GM12892 (cell line): ENCODE measurements around the gene RNF213.
A peak's percentile ranks its signal among the peaks of the same experiment; 100 is the strongest.

Experiments
- DNase-seq: peaks from one replicate; pipeline ENCODE4 v3.0.0; 2011; ENCODE audit not compliant: insufficient read length
- FAIRE-seq: peaks from 2 replicates; lab custom pipeline; 2011; peaks lifted over from hg19 to GRCh38; lab: Jason Lieb, UNC
- POLR2A ChIP-seq: IDR thresholded peaks from 2 replicates; pipeline ENCODE4 v1.6.1; 2011; ENCODE audit warnings: low read depth, low read length, control low read depth
- POLR2AphosphoS5 ChIP-seq: IDR thresholded peaks from 2 replicates; pipeline ENCODE4 v1.6.1; 2011; ENCODE audit warnings: low read depth, low read length, control low read depth
- TAF1 ChIP-seq: IDR thresholded peaks from 2 replicates; pipeline ENCODE4 v1.6.1; 2011; ENCODE audit warnings: low read depth, mild to moderate bottlenecking, control low read depth, low read length, borderline replicate concordance

Gene RNF213

DNA sequence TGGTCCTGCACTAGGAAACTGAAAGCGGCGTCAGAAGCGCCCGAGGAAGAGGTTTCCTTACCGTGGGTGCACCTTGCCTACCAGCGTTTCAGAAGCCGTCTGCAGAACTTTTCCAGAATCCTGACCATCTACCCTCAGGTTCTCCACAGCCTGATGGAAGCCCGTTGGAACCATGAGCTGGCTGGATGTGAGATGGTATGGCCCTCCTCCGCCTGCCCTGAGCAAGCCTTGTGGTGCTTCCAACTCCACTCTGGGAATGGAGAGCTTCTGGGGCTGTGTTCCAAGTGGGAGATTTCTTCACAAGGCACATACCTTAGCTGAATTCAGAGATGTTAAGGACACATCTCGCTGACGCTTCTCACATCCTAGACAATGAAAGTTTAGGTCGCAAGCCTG is 102.5 kb downstream of the RNF213 start:
- no peak for DNase-seq
- FAIRE-seq: no peak
- no peak for TF ChIP-seq TAF1
- TF ChIP-seq POLR2AphosphoS5: no peak
- no peak for TF ChIP-seq POLR2A

DNA sequence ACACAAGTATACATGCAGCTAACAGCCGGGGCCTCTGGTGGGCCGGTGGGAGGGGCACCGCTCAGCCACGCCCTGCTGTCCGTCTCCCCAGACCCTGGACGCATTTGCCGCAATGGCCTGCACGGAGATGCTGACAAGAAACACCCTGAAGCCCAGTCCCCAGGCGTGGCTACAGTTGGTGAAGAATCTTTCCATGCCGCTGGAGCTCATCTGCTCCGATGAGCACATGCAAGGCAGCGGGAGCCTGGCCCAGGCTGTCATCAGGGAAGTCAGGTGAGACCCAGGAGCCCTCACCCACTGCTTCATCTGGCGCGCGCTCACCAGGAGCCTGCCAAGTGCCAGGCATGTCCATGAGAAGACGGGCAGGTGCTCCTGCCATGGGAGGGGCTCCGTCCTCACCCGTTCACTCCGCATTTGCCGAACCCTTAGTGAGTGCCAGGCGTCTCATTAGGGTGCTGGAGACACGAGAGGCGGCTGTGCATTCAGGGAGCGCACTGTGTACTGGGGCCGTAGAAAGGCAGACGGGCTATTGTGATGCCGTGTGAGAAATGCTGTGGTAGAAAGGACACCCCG is 103.0 kb downstream of the RNF213 start:
- FAIRE-seq (no peak), DNase-seq (no peak)
- TF ChIP-seq POLR2A (no peak), POLR2AphosphoS5 (0 out of 2 replicates have a peak, but pooled peaks have one; percentile 33), TAF1 (no peak)

DNA sequence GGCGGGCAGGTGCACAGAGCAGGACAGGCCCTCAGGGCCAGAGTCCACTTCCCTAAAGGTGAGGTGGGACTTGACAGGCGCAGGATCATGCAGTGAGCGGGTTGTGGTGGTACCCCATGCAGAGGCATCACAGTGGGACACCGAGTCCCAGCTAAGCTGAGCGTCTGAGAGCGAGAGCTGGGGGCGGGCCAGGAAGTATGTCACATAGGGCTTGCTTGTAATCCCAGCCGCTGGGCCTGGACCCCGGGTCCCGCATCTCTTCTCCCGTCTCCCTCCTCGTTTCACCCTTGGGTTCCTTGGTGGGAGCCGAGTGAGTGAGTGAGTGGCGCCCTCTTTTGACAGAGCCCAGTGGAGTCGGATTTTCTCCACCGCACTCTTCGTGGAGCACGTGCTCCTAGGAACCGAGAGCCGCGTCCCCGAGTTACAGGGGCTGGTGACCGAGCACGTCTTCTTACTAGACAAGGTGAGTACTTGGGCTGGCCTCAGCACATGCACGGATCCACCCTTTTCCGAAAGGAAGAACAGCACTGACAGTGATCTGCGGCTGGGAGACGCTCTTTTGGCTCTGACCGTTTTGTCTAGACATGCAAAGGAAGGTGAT is 103.5 kb downstream of the RNF213 start:
- FAIRE-seq: no peak
- DNase-seq: no peak
- TF ChIP-seq TAF1 (no peak), POLR2AphosphoS5 (no peak; the same call in 1 of the 2 replicates)

DNA sequence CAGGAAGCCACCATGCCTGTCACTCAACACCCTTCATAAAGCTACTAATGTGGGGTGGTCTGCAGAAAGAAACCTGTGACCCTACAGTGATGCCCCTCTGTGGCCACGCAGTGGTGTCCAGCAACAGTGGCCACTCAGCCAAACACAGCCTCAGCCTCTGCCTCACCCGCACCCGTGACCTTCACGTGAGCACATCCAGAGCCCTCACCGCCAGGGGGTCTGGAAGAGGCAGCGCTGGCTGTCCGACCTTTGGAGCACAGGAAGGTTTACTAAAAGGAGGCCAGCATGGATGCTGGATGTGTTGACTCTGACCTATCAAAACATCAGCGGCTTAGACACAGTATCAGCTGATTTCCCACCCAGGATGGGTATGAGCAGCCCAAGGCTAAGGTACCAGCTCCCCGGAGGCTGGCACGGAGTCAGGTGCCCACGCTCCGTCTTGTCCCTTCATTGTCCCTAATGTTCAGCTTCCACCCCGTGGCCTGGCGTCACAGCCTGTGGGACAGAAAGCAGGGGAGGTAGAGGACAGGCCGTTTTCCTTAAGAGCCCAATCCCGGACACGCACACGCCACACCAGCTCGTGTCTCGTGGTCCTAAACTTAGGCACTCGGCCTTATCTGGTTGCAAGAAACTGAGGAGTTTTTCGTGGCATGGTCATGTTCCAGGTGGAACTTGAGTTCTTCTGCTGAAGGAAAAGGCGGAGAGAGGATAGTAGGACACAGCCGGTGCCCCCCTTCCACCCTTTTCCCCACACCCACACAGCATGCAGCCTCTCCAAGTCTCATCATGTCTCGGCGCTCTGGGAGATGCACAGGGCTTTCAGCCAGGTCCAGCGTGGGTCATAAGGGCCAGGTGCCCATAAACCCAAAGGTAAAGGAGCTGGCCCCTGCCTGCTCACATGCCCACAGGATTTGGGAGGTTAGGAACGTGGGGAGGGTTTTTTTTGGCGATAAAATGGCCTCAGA is 104.6 kb downstream of the RNF213 start:
- DNase-seq: no peak
- no peak for FAIRE-seq
- no peak for TF ChIP-seq TAF1
- TF ChIP-seq POLR2A: no peak
- no peak for TF ChIP-seq POLR2AphosphoS5

DNA sequence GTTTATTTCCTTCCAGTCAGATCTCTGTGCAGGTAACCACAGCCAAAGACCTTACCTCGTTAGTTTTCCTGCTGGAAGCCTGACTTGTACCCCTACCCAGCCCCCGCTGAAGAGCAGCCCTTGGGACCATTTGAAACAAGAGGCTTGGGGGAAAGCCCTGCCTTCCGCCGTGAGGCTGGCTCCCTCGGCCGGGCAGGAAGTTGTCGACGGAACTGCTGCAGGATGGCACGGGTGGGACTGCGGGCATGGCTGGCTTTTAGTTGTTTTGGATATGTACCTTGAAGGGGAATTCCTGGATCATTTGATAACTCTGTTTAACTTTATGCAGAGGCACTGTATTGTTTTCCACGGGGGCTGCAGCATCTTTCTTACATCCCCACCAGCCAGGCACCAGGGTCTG is 105.3 kb downstream of the RNF213 start:
- FAIRE-seq (no peak), DNase-seq (no peak)
- TF ChIP-seq TAF1: no peak
- TF ChIP-seq POLR2A: no peak
- TF ChIP-seq POLR2AphosphoS5: no peak

DNA sequence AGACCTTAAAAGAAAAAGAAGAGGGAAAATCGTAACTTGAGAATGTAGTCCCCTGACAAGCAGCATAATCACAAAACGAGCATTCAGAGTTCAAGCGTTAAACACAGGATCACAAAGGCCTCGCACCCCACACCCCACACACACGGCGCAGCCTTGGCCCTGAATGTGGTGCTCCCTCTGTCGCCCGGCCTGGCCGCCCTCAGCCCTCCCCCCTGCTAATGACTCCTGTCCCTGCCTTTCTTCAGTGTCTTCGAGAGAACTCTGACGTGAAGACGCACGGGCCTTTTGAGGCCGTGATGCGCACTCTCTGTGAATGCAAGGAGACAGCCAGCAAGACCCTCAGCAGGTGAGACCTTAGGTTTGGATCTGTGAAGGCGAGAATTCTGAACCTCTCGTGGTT is 106.9 kb downstream of the RNF213 start:
- DNase-seq (no peak), FAIRE-seq (no peak)
- no peak for TF ChIP-seq POLR2A

DNA sequence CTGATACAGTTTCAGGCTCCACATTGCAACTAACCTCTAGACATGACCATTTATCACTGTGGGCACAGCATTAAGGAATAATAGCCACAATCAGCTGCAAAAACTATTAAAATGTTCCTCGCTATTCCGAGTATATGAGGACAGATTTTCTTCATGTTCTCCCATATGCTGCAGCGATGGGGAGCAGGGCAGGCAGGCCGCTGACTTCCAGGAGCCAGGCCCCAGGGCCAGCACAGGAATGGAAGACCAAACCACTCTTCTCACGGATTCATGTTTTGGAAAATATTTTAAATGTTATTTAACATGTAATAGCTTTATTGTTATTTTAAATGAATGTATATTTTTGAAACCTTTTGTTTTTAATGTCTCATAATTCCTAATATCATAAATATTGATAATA is 110.5 kb downstream of the RNF213 start:
- no peak for FAIRE-seq
- TF ChIP-seq TAF1: no peak
- TF ChIP-seq POLR2AphosphoS5: no peak
- no peak for TF ChIP-seq POLR2A
- DNase-seq: no peak

DNA sequence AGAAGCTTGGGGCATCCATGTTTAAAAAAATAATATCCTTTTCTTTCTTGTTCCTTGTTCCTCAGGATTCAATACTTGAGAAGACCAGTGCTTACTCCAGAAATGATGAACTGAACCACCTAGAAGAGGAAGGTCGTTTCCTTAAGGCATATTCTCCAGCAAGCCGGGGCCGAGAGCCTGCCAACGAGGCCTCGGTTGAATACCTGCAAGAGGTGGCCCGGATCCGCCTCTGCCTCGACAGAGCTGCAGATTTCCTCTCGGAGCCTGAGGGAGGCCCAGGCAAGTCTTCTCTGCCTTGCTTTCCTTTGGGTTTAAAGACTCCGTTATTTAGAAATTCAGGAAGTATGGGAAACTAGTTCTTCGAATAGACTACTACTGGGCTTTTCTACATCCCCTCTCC is 111.8 kb downstream of the RNF213 start:
- DNase-seq: no peak
- no peak for FAIRE-seq
- no peak for TF ChIP-seq POLR2AphosphoS5
- TF ChIP-seq POLR2A: no peak
- no peak for TF ChIP-seq TAF1

DNA sequence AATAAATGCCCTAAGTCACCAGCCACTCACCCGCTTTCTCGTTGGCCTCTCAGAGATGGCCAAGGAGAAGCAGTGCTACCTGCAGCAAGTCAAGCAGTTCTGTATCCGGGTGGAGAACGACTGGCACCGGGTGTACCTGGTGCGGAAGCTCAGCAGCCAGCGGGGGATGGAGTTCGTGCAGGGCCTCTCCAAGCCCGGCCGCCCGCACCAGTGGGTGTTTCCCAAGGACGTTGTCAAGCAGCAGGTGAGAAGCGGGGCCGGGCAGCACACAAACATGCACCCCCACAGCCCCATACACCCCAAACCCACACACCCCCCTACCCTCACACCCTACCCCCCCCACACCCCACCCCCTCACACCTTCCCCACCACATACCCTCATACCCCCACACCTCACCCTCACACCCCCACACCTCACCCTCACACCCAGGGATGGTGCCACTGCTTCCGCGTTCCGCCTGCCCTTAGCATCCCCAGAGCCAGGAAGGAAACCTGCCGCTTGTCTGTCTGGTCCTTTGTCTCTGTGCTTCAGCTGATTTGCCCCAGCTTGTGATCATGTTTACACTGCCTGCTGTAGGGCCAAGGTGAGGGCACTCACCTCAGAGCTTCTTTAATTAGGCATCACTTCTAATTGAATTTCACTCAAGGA is 112.4 kb downstream of the RNF213 start:
- FAIRE-seq: no peak

DNA sequence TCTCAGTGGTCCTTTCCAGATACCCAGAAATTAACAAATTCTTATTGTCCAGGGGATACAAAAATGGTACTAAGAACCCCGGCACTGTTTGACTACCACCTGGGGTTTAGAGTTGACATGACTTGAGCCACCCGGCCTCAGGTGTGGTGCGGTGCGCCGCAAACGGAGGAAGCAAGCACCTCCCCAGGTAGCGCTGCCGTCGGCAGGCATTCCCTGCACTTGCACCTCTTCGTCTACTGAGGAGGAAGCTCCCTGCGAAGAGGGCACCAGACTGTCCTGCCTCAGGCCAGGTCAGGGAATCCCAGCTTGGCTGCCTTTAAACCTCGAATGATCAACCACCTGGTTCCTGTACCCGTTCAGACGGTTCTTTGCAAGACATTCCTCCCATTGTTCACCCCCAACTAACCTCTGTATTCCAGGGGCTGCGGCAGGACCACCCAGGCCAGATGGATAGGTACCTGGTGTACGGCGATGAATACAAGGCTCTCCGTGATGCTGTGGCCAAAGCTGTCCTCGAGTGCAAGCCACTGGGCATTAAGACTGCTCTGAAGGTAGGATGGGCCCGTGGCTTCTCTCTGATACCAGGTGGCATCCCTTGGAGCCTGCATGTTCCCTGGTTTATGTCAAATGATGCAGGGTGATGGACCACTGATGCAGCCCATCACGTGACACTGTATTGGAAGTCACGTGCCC is 113.5 kb downstream of the RNF213 start:
- FAIRE-seq (no peak), DNase-seq (no peak)
- TF ChIP-seq POLR2AphosphoS5 (no peak), TAF1 (no peak), POLR2A (no peak)

More for the DNA sequence above, 112.4 kb downstream of the RNF213 start:
- no peak for DNase-seq
- TF ChIP-seq TAF1 (no peak), POLR2A (no peak), POLR2AphosphoS5 (no peak)

DNA sequence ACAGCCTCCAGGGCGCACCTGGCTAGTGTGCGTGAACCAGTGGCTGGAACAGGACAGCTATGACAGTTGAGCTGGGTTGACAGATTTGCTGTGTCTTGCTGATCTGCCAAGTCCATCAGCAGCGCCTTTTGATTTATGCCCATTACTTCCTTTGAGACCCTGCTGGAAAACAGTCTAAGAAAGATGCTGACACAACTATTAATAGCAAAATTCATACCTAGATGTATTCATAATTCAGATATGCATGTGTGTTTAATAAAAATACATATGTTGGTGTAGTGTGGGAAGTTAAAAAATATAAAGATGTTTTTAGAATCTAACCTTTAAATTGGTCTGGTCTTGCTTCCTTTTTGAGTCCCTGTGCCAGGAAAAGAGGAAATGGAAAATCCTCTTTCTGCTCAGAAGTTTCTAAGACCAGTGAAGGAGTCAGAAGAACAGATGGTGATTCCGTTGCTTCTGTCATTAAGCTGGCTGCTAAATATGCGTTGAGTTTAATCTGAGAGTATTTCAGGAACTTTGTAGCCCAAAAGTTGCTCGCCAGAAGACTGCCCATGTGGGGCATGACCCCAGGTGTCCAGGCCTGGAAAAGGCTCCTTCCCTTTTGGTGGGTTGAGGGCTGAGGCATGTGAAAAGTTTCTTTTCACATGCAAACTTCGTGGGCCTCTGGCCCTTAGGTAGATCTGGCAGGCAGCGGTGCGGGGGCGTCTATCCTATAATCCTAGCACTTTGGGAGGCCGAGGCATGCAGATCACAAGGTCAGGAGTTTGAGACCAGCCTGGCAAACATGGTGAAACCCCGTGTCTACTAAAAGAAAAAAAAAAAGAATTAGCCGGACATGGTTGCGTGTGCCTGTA is 114.3 kb downstream of the RNF213 start:
- FAIRE-seq (no peak), DNase-seq (no peak)
- TF ChIP-seq POLR2AphosphoS5 (no peak), TAF1 (no peak), POLR2A (no peak)
